Tibial nerve (tissue), 4 donors: ENCODE measurements around the gene SCAPER. TPM values are rescaled to one million over a fixed set of nuclear protein-coding genes. Genes with fewer than 3 reads are reported as not detected.

Source experiments
- DNase-seq, 2 donors: peaks; one replicate each; pipeline ENCODE4 v3.0.0-alpha.2; 2019; ENCODE audit warnings: low spot score in 2 of 2
- H3K27ac ChIP-seq, 4 donors: fragments of 200-600 bp; sonication (generic) in 3 of 4; one replicate each; pipeline ENCODE4 v1.5.1; 2017 to 2019; ENCODE audit warnings: mild to moderate bottlenecking in 1 of 4
- H3K27me3 ChIP-seq, 2 donors: fragments of 200-600 bp; sonication (generic) in 1 of 2; one replicate each; pipeline versions ENCODE4 v1.5.1 to v1.6.0; 2017 to 2019
- H3K36me3 ChIP-seq, 3 donors: fragments of 200-600 bp; sonication (generic); one replicate each; pipeline ENCODE4 v1.5.1; 2018 to 2019
- H3K4me1 ChIP-seq, 4 donors: fragments of 200-600 bp; sonication (generic) in 3 of 4; one replicate each; pipeline ENCODE4 v1.5.1; 2017 to 2019
- H3K4me3 ChIP-seq, 4 donors: fragments of 200-600 bp; sonication (generic) in 3 of 4; one replicate each; pipeline ENCODE4 v1.5.1; 2017 to 2019; ENCODE audit warnings: mild to moderate bottlenecking in 1 of 4, moderate library complexity in 1 of 4
- H3K9me3 ChIP-seq, 4 donors: fragments of 200-600 bp; sonication (generic) in 3 of 4; one replicate each; pipeline ENCODE4 v1.5.1; 2017 to 2019
- EP300 ChIP-seq, 2 donors: sonication (generic); formaldehyde crosslinking; IDR thresholded peaks; one replicate each; pipeline ENCODE4 v1.6.1; 2017; ENCODE audit warnings: antibody characterized with exemption in 2 of 2, mild to moderate bottlenecking in 1 of 2
- POLR2A ChIP-seq, 2 donors: fragments of 450-650 bp; IDR thresholded peaks; one replicate each; pipeline ENCODE4 v1.6.1; 2017; ENCODE audit warnings: antibody characterized with exemption in 2 of 2, mild to moderate bottlenecking in 2 of 2, moderate library complexity in 2 of 2
- WGBS, 2 donors: methylation state at CpG; one replicate each; pipeline ENCODE4 v1.1.5; 2018; 5-methylcytosine and 5-hydroxymethylcytosine counted together
- total RNA-seq, 4 donors: library from RNA; depleted of rRNA; stranded (reverse); fragments of >200 nt; gene quantifications; one replicate each; pipeline ENCODE4 v1.1.0, GENCODE V29; 2016
- TF ChIP-seq, protein P1 (sequence below), 5 experiments: fragments of 200-600 bp in 3 of 5; fragments of 450-650 bp in 2 of 5; sonication (generic) in 3 of 5; IDR thresholded peaks; one replicate each; pipeline ENCODE4 v1.5.1; 2016 to 2019; ENCODE audit warnings: antibody characterized with exemption in 5 of 5, mild to moderate bottlenecking in 3 of 5, moderate library complexity in 2 of 5

The SCAPER gene
- total RNA-seq, 4 donors from 2014 or later, result 25.5 to 45.3 (median 37.3) TPM

DNA sequence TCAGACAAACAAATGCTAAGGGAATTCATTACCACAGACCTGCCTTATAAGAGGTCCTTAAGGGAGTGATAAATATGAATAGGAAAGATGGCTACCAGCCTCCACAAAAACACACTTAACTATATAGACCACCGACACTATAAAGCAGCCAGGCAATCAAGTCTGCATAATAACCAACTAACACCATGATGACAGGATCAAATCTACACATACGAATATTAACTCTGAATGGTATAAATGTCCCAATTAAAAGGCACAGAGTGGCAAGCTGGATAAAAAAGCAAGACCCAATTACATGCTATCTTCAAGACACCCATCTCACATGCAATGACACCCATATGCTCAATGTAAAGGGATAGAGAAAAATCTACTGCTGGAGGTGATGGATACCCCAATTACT, 221.1 kb downstream of the SCAPER start:
- 96 to 98% methylated on average over 2 of the region's 2 CpGs for whole genome bisulfite sequencing, 2 donors
- Histone ChIP-seq H3K4me1 (no peaks in the 10 kb centered on the region), H3K4me3 (no peak overlapping the region), H3K9me3 (peaks cover 0 to 11% (median 0%) of the 10 kb centered on the region in 4 donors), H3K36me3 (peaks cover 0 to 29% (median 0%) of the 10 kb centered on the region in 3 donors), H3K27ac (no peak overlapping the region), H3K27me3 (no peaks in the 10 kb centered on the region)
- TF ChIP-seq, protein P1, sequence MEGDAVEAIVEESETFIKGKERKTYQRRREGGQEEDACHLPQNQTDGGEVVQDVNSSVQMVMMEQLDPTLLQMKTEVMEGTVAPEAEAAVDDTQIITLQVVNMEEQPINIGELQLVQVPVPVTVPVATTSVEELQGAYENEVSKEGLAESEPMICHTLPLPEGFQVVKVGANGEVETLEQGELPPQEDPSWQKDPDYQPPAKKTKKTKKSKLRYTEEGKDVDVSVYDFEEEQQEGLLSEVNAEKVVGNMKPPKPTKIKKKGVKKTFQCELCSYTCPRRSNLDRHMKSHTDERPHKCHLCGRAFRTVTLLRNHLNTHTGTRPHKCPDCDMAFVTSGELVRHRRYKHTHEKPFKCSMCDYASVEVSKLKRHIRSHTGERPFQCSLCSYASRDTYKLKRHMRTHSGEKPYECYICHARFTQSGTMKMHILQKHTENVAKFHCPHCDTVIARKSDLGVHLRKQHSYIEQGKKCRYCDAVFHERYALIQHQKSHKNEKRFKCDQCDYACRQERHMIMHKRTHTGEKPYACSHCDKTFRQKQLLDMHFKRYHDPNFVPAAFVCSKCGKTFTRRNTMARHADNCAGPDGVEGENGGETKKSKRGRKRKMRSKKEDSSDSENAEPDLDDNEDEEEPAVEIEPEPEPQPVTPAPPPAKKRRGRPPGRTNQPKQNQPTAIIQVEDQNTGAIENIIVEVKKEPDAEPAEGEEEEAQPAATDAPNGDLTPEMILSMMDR (IDR thresholded peaks at IDR 0.05), result no peak
- DNase-seq, result no peak

DNA sequence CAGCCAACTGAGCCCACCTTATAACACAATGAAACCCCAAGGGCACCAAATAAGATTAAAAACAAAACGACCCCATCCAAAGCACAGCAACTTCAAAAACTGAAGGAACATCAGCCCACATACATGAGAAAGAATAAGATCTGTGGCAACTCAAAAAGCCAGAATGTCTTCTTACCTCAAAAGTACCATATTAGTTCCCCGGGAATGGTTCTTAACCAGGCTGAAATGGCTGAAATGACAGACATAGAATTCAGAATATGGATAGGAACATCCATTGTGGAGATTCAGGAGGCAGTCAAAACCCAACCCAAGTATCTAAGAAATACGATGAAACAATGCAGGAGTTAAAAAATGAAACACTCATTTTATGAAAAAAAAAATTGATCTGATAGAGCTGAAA, 222.3 kb downstream of the SCAPER start:
- DNase-seq, result no peak
- TF ChIP-seq EP300 (IDR thresholded peaks at IDR 0.05) (no peak), POLR2A (IDR thresholded peaks at IDR 0.05) (no peak)
- TF ChIP-seq, protein P1 (IDR thresholded peaks at IDR 0.05), result no peak
- WGBS, 2 donors, result 93 to 97% methylated on average over 3 of the region's 3 CpGs

DNA sequence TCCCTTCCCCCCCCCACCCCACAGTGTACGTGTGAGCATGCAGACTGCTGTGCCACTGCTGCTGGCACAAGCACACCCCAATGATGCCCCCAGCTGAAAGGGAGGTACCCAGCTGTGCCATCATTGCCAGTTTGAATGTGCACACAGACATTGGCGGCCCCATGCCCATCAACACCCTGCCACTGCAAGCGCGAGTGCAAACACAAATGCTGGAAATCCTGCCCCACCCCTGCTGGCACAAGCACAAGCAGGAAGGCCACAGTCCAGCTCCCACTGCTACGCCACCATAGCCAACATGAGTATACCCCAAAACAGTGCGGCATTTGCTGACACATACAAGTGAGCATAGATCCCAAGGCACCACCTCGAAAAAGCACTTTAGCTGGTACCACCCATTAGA, 222.9 kb downstream of the SCAPER start:
- TF ChIP-seq EP300 (IDR thresholded peaks at IDR 0.05), result no peak
- WGBS, 2 donors, result 88 to 97% methylated on average over 5 to 7 of the region's 7 CpGs
- no peak overlapping the region for H3K4me3 ChIP-seq
- no peak overlapping the region for H3K27ac ChIP-seq
- H3K27me3 ChIP-seq, result no peaks in the 10 kb centered on the region
- H3K4me1 ChIP-seq, result no peaks in the 10 kb centered on the region
- peaks cover 0 to 11% (median 0%) of the 10 kb centered on the region in 4 donors for H3K9me3 ChIP-seq
- peaks cover 0 to 29% (median 0%) of the 10 kb centered on the region in 3 donors for H3K36me3 ChIP-seq
- no peak for DNase-seq

More for the DNA sequence above, 222.3 kb downstream of the SCAPER start:
- no peak overlapping the region for H3K27ac ChIP-seq
- peaks cover 0 to 29% (median 0%) of the 10 kb centered on the region in 3 donors for H3K36me3 ChIP-seq
- H3K27me3 ChIP-seq, result no peaks in the 10 kb centered on the region
- peaks cover 0 to 11% (median 0%) of the 10 kb centered on the region in 4 donors for H3K9me3 ChIP-seq
- no peaks in the 10 kb centered on the region for H3K4me1 ChIP-seq
- H3K4me3 ChIP-seq, result no peak overlapping the region

DNA sequence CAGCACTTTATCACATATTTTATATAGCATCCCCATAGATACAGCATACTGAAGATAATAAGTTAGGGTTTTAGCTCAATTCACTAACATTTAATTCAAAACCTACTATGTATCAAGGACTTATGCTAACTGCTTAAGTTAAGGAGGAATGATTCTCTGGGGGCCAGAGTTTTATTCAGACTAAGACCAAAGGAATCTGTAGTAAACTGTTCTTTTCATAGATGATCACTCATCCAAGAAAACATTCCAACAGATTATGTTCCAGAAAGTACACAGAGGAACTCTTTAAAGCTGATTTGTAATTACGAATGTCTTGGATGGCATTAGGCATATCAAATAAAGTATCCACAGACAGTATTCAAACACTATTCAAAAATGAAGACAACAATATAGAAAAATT, 226.4 kb downstream of the SCAPER start:
- Histone ChIP-seq H3K36me3 (peaks cover 0 to 25% (median 0%) of the 10 kb centered on the region in 3 donors), H3K27ac (no peak overlapping the region), H3K4me1 (no peaks in the 10 kb centered on the region), H3K4me3 (no peak overlapping the region), H3K27me3 (no peaks in the 10 kb centered on the region), H3K9me3 (peaks cover 0 to 5% (median 0%) of the 10 kb centered on the region in 4 donors)
- TF ChIP-seq POLR2A (IDR thresholded peaks at IDR 0.05), result no peak
- TF ChIP-seq EP300 (IDR thresholded peaks at IDR 0.05), result no peak
- TF ChIP-seq, protein P1 (IDR thresholded peaks at IDR 0.05), result no peak
- no peak for DNase-seq
- 49 to 58% methylated on average over 1 of the region's 1 CpG for WGBS, 2 donors

DNA sequence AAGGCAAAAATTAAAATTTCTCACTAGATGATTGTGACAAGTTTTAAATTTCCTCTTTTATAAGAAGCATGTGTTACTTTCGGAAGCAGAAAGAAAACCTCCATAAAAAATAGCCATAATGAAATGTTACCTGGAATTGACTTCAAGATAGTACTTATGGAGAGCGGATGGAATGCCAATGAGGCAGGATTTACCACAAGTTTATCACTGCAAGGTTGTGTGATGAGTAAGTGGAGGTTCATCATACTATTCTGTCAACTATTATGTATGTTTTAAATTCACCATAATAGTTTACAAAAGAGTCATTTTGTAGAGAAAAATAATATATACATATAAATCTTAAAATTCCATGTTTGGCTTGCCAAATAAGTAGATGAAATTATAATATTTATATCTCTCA, 230.3 kb downstream of the SCAPER start:
- Histone ChIP-seq H3K4me1 (no peaks in the 10 kb centered on the region), H3K9me3 (no peaks in the 10 kb centered on the region), H3K4me3 (no peak overlapping the region), H3K27ac (no peak overlapping the region), H3K27me3 (no peaks in the 10 kb centered on the region), H3K36me3 (no peaks in the 10 kb centered on the region)
- TF ChIP-seq, protein P1 (IDR thresholded peaks at IDR 0.05), result no peak
- no peak for TF ChIP-seq POLR2A (IDR thresholded peaks at IDR 0.05)
- no peak for TF ChIP-seq EP300 (IDR thresholded peaks at IDR 0.05)
- no peak for DNase-seq
- WGBS, 2 donors, result 96 to 97% methylated on average over 2 of the region's 2 CpGs
